Activated CD8-positive, alpha-beta memory T cell treated with anti-CD3 and anti-CD28 coated beads for 36 hours (primary cell): ENCODE measurements around the gene LCE5A. TPM values are rescaled to one million over a fixed set of nuclear protein-coding genes. Genes with fewer than 3 reads are reported as not detected.
"Not testable (repeated sequence)": the region's sequence is repeated elsewhere in the genome, so short reads cannot be mapped to it uniquely, and the experiment has no call there.

Experiments
- CTCF ChIA-PET: fragments of 350-600 bp; sonication (Branson Sonifier 250); formaldehyde crosslinking; loops from one replicate; lab custom pipeline; 2021; ENCODE audit warnings: antibody characterized with exemption; lab: Charles Lee
- POLR2A ChIA-PET: fragments of 350-600 bp; sonication (Branson Sonifier 250); formaldehyde crosslinking; loops from one replicate; lab custom pipeline; 2021; ENCODE audit warnings: antibody characterized with exemption; lab: Charles Lee
- total RNA-seq, 2 experiments: library from RNA; stranded (reverse); gene quantifications; one replicate each; pipeline ENCODE4 v1.2.3, GENCODE V29; 2021

The LCE5A gene
- not detected for total RNA-seq

- ChIA-PET POLR2A (no interaction called here), CTCF (no interaction called here)
Measured at GRCh38 chr1:152510503-152510902, at the start of gene LCE5A. Gene LCE5A (plus strand): TSS chr1:152510803. CDS start chr1:152511535, 732 bp downstream.

GRCh38 chr1:152461544-152461943 is 49.1 kb upstream of the LCE5A start:
- ChIA-PET POLR2A (no interaction called here), CTCF (no interaction called here)

- POLR2A ChIA-PET = no interaction called here
- CTCF ChIA-PET = no interaction called here
Measured at GRCh38 chr1:152462636-152463035, 48.0 kb upstream of the LCE5A start.

- ChIA-PET POLR2A (no interaction called here), CTCF (no interaction called here)
Measured at GRCh38 chr1:152466217-152466616, 44.4 kb upstream of the LCE5A start.

- CTCF ChIA-PET = no interaction called here
- POLR2A ChIA-PET = no interaction called here
Measured at GRCh38 chr1:152473887-152474537, 36.6 kb upstream of the LCE5A start.

- CTCF ChIA-PET = interaction anchor here (0.6 to 1.5 kb wide), 4 partner anchors 9 to 347 kb away, joined by 3 to 4 read pairs (median 3); no protein-coding TSS in a partner anchor
- POLR2A ChIA-PET = no interaction called here
Measured at GRCh38 chr1:152479792-152480595, 30.6 kb upstream of the LCE5A start.

GRCh38 chr1:152481869-152482664 is 28.5 kb upstream of the LCE5A start:
- ChIA-PET POLR2A (no interaction called here), CTCF (interaction anchor here (1.1 kb wide), 1 partner anchor 23 kb away, joined by 3 read pairs; no protein-coding TSS in a partner anchor)

GRCh38 chr1:152486400-152487006 is 24.1 kb upstream of the LCE5A start:
- ChIA-PET POLR2A (no interaction called here), CTCF (interaction anchor here (1.1 to 1.3 kb wide), 2 partner anchors 26 to 28 kb away, joined by 3 read pairs; no protein-coding TSS in a partner anchor)

- ChIA-PET POLR2A (no interaction called here), CTCF (no interaction called here)
Measured at GRCh38 chr1:152487871-152488270, 22.7 kb upstream of the LCE5A start.

- POLR2A ChIA-PET, CTCF ChIA-PET: not testable (repeated sequence)
Measured at GRCh38 chr1:152491537-152491936, 19.1 kb upstream of the LCE5A start.

GRCh38 chr1:152495066-152495675 is 15.4 kb upstream of the LCE5A start:
- POLR2A ChIA-PET = no interaction called here
- CTCF ChIA-PET = interaction anchor here (0.6 kb wide), 1 partner anchor 15 kb away, joined by 3 read pairs; no protein-coding TSS in a partner anchor

GRCh38 chr1:152497273-152497672 is 13.3 kb upstream of the LCE5A start:
- POLR2A ChIA-PET = no interaction called here
- CTCF ChIA-PET = no interaction called here

GRCh38 chr1:152501704-152502103 is 8.9 kb upstream of the LCE5A start:
- ChIA-PET CTCF (no interaction called here), POLR2A (no interaction called here)

GRCh38 chr1:152502496-152503180 is 8.0 kb upstream of the LCE5A start:
- CTCF ChIA-PET = no interaction called here
- POLR2A ChIA-PET = no interaction called here

GRCh38 chr1:152505083-152505482 is 5.5 kb upstream of the LCE5A start:
- POLR2A ChIA-PET = no interaction called here
- CTCF ChIA-PET = no interaction called here

GRCh38 chr1:152506899-152507498 is 3.6 kb upstream of the LCE5A start:
- ChIA-PET CTCF (no interaction called here), POLR2A (no interaction called here)

GRCh38 chr1:152511596-152511995 is 993 bp downstream of the LCE5A start:
- ChIA-PET POLR2A (no interaction called here), CTCF (no interaction called here)

GRCh38 chr1:152513081-152513480 is 2.5 kb downstream of the LCE5A start:
- CTCF ChIA-PET = interaction anchor here (0.9 kb wide), 1 partner anchor 27 kb away, joined by 3 read pairs; no protein-coding TSS in a partner anchor
- POLR2A ChIA-PET = no interaction called here
